HG02884 (cell line): ENCODE measurements around the gene PCGF3.
"Not testable (repeated sequence)": the region's sequence is repeated elsewhere in the genome, so short reads cannot be mapped to it uniquely, and the experiment has no call there.

ENCODE experiments used
- ATAC-seq: cut with Tn5 transposase; IDR thresholded peaks from one replicate; pipeline ENCODE4 v1.9.1; 2021; ENCODE audit warnings: mild to moderate bottlenecking, moderate library complexity; ENCODE audit not compliant: unreplicated experiment

The PCGF3 gene

DNA sequence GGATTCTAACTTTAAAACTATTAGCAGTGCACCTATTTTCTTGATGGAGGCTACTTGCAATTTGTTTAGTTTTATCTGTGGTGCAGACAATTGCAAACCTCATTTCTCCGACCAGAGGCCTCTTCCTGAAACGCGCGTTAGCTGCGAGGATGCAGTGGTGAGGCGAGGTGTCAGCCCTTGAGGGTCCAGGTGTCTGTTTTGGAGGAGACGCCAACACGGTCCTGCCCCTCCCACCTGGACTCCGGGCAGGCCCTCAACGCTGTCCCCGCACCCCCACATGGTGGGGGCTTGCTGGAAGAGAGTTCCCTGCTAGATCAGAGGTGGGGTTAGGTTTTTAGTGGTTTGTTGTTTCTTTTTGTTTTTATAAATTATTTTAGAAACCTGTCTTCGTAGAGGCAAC lies 34.4 kb downstream of the PCGF3 start:
- no peak for ATAC-seq

DNA sequence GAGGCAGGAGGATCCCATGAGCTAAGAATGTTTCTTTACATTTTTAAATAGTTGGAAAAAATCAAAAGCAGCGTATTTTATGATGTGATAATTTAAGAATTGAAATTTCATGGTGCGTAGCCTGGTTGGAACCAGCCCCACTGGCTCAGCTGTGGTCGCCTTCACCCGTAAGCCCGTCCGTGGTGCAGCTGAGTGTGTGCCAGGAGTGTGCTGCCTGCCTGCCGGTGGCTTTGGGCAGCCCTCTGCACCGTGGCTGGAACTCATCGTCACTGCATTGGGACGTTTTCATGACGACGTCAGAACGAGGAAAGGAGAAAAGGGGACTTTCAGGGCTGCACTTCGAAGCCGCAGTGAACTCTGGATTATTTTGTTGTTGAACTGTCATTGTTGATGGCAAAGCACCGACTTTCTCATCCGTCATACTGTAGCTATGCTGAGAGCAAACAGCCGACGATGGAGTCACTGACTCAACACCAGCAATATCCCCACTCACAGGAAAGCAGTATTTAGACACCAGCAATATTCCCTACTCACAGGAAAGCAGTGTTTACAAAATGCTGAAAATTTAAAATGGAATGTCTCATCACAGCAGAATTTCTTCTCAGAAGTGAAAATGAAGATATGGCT lies 35.1 kb downstream of the PCGF3 start:
- ATAC-seq = no peak

DNA sequence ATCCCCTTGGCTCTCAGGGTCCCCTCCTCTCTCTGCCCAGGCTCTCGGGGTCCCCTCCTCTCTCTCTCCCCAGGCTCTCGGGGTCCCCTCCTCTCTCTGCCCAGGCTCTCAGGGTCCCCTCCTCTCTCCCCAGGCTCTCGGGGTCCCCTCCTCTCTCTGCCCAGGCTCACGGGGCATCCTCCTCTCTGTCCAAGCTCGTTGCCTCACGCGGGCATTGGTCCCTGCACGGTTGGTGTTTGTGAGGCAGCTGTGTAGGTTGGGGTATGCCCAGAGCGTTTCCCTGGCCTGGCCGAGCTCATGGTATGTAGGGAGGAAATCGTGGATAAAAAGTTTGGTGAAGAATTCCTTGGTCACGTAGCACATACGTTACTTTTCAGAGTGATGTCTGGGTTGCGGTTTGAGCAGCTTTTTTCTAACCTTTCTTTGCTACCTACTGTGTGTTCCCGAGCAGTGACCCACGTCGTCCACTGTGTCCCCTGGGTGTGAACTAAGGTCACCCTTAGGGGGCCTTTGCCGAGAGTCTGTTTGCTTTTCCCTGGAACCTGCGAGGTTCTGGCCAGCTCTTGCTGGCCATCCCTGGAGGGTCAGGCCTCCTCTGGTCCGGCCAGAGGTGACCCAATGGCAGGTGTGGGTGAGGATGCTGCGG lies 36.6 kb downstream of the PCGF3 start:
- ATAC-seq = no peak

DNA sequence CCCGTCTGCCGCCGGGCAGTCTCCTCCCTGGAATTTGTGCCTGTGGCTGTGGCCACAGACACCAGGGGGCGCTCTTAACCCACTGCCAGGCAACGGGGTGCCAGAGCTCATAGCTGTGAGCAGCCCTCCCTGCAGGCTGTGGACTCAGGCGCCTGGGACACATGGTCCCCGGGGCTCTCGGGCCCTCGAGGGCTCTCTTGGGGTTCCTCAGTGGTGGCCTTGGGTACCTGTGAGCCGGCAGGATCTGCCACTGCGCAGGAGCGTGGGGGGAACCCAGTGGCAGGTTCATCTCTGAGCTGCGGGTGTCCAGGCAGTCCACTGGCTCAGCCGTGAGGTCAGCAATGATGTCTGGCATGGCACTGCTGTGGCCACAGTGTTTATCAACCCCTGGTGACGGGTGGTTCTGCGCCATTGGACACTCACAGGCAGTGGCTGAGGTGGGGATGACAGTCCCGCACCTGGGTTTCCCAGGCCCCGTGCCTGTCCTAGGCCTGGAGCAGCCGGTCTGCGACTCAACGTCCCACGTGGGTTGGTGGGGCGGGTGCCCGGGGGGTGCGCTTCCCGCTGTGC lies 37.2 kb downstream of the PCGF3 start:
- ATAC-seq = no peak

DNA sequence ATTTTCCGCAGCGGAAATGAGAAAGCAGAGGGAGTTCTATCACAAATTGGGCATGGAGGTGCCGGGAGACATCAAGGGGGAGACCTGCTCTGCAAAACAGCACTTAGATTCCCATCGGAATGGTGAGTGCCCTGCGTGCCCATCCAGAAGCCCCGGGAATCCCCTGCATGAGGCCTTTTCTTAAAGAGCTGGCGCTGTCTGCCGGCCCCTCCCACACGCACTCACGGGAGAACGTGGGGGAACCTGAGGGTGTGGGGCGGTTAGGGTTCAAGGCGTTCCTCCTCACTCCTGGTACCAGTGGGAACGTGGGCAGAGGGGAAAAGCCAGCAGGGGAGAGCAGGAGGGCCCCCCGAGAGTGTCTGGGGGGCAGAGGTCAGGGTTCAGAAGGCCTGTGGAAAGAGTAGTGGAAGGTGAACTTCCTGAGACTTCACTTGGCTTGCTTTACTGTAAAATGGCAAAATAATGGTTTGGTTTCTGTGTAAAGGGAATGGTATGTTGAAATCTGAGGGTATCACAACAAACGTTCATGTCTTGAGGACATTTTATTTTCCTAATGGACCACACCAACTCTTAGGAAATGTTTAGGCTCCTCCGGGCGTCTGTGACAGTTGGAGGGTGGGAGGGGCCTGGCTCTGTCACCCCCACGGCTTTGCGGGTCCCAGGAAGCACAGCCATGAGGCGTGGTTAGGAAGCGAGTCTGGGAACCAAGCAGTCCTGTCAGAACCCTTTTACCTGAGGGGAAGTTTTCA lies 38.0 kb downstream of the PCGF3 start:
- ATAC-seq = no peak

DNA sequence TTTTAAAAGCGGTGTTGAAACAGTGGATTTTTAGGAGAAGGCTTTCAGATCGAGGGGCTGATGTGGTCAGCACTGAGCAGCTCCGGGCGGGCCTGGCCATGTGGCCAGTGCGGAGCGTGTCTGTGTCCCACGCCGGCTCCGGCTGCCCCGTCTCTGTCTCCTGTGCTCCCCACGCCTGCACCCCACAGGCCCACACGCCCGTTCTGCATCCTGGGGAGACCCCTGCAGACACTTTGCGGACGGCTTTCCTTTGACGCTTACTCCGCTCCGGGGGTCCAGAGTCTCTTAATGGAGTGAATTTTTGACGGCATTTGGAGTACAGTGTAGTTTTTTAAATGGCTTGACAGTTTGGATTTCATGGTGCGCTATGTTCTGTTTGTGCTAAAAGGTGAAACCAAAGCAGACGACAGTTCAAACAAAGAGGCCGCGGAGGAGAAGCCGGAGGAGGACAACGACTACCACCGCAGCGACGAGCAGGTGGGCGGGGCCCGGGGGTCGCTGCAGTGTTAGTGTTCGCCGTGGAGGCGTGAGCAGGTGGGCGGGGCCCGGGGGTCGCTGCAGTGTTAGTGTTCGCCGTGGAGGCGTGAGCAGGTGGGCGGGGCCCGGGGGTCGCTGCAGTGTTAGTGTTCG lies 38.7 kb downstream of the PCGF3 start:
- no peak for ATAC-seq

DNA sequence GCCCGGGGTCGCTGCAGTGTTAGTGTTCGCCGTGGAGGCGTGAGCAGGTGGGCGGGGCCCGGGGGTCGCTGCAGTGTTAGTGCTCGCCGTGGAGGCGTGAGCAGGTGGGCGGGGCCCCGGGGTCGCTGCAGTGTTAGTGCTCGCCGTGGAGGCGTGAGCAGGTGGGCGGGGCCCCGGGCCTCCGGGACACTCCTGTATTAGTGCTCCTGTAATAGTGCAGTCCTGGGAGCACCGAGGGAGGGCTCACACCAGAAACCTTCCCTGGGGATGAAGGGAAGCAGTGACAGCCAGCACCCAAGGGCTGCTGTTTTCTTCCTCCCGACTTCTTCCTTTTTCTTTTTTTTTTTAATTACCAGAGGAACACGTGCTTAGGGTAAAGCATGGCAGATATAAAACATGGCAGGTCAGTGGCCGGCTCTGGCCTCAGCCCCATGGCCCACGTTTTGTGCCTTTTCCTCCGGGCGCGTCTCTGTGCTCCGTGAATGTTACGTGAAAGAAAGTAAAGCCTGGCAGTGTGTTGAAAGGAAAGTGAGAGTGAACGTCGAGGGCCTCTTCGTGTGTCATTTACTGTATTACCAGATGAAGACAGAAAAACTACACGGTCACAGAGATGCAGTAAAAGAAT lies 42.0 kb downstream of the PCGF3 start:
- ATAC-seq = no peak

DNA sequence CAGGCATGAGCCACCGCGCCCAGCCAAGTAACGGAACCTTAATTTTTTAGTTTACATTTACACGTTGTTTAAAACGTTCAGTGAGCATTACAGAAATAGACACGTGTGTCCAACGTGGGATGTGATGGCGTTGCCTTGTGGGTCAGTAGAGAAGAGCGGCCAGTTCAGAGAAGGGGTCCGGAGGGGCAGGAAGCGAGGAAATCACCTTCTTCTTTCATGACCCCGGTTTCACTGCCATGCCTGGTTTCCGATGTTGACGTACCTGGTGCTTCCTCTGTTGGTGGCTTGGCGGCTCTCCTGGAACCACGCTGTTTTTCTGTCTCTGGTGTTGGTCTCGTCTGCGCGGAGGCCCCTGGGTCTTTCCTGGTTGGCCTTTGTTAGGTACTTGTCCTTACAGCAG lies 42.8 kb downstream of the PCGF3 start:
- ATAC-seq = no peak

DNA sequence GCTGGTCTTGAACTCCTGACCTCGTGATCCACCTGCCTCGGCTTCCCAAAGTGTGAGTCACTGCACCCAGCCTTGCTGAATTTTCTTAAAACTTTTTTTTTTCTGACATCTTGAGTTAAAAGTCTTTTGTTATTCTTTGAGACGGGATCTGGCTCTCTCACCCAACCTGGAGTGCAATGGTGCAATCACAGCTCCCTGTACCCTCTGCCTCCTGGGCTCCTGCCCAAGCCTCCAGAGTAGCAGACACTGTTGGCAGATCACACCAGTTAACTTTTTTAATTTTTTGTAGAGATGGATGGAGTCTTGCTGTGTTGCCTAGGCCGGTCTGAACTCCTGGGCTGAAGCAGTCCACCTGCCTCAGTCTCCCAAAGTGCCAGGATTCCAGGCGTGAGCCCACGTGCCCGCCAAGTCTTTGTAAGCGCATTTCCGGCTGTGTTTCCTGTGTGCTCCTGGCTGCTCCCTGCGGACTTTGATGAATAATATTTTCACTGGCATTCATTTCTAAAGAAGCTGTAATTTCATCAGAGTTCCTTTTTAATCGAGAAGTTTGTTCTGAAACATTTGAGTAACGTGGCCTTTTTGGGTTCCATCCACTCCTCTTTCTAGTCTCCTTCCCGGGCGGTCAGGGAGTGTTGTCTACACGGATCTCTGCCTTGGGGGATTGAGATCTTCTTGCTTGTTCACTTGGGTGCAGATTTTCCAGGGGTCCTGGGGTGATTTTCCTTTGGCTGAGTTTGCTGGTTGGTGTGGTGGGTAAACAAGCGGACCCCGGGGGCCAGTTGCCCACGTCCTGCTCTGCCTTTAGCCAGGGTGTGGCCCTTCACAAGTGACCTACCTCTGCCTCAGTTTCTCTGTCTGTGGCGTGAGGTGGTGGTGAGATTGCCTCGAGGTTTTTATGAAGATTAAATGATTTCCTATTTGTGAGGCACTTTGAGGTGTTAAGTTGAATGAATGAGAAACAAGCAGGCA lies 44.4 kb downstream of the PCGF3 start:
- no peak for ATAC-seq

DNA sequence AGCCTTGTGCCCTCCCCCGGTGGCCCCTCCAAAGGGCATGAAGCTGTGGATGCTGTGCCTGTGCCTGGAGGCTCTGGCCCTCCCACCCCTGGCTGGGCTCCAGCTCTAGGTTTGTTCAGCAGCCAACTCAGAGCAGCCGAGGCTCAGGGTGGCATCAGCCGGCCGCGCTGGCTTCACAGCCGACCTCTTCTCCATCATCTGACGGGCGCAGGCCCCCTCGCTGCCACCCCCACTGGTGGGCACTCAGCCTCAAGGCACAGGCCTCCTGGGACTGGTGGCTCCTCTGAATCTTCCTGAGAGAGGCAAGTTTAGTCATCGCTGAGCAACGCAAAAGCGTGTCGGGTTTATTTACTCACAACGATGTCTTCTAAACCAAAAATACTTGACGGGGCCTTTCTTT lies 46.0 kb downstream of the PCGF3 start:
- no peak for ATAC-seq

DNA sequence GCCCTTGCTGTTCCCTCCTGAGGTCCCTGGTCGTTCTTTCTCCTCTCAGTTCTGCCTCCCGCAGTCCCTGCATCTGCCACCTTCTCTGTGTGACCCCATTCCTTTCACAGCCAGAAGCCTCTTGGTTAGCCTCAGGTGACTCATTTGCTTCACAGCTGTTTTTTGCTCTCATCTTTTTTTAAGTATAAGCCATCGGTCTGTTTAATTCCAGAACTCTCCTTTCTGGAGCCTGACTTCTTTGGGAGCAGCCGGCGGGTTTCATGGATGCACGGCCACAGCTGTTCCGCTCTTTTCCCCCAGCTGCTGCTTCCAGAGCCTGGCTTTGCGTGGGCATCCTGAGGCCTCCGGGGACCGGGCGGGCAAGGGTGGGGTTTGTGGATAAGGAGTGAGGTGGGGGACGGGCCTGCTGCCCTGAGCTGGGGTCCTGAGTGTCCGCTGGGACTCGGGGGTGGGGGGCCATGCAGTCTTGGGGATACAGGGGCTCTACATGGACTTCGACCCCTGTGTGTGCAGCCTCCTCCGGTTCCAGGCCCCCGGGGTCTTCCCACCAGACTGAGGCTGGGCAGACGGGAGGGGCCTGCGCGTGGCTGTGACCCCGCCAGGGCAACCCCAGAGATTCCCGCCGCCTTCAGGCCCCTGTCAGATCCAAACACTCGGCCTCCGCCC lies 46.7 kb downstream of the PCGF3 start:
- no peak for ATAC-seq

DNA sequence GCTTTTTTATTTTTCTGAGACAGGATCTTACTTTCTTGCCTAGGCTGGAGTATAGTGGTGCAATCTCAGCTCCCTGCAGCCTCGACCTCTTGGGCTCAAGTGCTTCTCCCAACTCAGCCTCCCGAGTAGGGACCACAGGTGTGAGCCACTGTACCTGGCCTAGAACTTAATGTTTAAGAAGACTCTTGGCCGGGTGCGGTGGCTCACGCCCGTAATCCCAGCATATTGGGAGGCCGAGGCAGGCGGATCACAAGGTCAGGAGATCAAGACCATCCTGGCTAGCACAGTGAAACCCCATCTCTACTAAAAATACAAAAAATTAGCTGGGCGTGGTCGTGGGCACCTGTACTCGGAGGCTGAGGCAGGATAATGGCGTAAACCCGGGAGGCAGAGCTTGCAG lies 47.6 kb downstream of the PCGF3 start:
- not testable (repeated sequence) for ATAC-seq

DNA sequence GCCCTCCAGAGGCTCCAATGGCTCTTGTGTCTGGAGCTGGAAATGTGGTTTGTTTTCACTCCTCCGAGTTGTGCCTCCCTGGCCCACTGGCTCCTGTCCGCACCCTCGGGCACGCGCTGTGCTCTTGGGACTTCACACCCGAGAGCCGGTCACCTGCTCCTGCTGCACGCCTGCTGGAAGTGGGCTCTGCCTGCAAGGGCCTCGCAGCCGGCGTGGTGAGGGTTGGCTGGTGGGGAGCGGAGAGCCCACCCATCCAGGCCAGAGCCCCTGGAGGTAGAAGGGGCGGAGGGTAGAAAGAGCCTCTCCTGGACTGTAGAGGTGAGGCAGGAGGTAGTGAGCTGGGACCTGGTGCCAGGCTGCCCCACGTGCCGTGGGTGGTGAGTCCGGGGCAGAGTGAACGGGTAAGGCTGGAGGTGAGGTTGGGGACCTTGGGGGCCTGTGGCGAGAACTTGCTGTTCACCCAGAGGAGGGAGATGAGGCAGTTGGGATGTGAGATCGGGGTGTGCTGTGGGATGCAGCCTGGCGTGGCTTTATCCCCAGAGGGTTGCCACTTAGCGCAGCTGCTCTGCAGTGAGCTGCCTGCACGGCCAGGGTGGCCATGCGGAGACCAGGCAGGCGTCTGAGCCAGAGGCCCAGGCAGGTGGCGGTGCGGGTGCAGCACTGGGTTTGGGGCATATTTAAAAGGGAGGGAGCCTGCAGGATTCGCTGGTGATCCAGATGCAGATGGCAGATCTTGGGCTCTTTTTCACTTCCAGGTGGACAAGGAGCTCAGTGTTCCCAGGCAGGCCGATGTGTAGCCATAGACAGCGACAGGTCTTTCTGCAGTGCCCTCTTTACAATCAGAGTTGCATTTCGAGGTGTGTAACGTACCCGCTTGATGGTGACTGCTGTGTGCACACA lies 48.8 kb downstream of the PCGF3 start:
- no peak for ATAC-seq

DNA sequence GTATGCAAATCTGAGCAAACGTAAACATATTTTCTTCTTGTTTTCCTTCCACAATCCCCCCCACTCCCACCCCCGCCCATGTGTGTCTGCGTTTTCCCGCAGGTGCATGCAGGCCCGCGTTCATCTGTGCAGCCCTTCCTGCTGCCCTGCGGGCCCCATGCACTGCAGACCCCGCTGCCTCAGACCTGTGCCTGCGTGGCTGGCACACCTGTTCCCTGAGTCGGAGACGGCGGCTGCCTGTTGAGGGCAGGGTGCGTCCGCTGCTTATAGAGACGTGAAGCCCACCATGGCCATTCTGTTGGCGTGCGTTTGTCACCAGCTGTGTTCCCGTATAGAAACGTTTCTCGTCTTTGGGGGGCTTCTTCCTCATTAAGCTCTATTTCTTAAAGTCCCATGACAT lies 51.5 kb downstream of the PCGF3 start:
- ATAC-seq = no peak

DNA sequence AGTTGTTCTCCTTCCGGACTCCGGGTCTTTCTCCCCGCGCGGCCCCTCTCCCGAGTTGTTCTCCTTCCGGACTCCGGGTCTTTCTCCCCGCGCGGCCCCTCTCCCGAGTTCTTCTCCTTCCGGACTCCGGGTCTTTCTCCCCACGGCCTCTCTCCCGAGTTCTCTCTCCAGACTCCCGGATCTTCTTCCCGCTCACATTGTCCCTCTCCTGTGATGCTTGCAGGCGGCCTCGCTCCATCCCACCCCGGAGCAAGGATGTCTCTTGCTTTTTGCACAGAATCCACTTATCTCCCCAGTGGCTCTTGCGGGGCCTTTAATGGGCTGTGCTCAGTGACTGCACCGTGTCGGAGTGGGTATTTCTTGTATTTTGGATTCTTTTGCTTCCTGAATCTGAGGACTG lies 54.2 kb downstream of the PCGF3 start:
- not testable (repeated sequence) for ATAC-seq

DNA sequence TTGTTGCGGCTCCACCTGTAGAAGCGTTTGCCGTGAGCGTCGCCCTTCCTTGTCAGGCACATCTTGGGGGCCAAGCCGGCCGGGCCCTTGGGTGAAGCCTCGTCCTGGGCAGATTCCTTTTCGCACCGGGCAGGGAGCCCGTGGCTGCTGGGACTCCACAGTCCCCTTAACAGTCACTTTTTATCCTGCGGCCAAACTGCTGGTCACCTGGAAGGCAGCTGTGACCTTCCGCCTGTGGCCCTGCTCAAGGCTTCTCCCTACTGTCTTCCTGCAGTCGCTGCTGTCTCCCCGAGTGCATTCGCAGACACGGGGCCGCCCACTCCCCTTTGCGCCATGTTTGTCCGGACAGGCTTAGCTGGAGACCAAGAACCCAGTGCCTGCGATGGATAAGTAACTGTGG lies 55.0 kb downstream of the PCGF3 start:
- ATAC-seq = no peak

DNA sequence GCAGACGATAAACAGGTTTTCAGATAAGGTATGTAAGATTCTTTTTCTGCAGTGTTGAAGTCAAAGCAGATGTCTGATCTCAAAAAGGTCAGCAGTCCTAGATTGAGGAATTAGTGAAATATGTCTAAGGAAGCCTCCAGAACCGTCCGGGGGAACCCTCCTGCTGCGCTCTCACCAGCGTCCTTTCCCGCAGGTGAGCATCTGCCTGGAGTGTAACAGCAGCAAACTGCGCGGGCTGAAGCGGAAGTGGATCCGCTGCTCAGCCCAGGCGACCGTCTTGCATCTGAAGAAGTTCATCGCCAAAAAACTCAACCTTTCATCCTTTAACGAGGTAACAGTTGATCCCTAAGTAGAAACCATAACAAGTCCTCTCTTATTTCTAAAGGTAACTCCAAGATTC lies 55.5 kb downstream of the PCGF3 start:
- no peak for ATAC-seq

DNA sequence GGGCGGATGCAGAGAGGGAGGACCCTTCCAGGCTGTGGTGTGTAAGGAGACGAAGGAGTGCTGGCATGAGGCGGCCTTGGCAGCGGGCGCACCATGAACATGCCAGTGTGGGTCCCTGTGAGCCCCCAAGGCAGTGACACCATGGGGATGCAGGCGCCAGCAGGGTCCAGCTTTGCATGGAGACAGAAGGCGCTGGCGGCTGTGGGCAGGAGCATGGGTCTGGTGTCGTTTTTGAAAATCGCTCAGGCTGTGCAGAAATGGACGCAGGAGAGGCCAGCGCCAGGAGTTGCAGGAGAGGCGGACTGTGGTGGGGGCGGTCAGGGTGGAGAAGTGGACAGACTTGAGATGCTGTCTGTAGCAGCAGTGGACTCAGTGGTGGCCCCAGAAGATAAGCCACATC lies 56.1 kb downstream of the PCGF3 start:
- no peak for ATAC-seq
